ENCODE results near the gene CYP2C19.

GRCh38 chr10:94760586-94761178, 1.8 kb upstream of the CYP2C19 start:
- no peak for TF ChIP-seq POLR2A (IDR thresholded peaks at IDR 0.05)
- no peak for TF ChIP-seq CTCF (IDR thresholded peaks at IDR 0.05)

Data from heart left ventricle (tissue), 13 donors.